GM19043 (cell line): ENCODE measurements around the gene CLEC18A.
"Not testable (repeated sequence)": the region's sequence is repeated elsewhere in the genome, so short reads cannot be mapped to it uniquely, and the experiment has no call there.

ENCODE experiments used
- ATAC-seq: cut with Tn5 transposase; IDR thresholded peaks from one replicate; pipeline ENCODE4 v1.9.1; 2021; ENCODE audit warnings: low read depth; ENCODE audit not compliant: unreplicated experiment

The CLEC18A gene

GRCh38 chr16:70012354-70012753, 61.2 kb downstream of the CLEC18A start:
- not testable (repeated sequence) for ATAC-seq

GRCh38 chr16:70012951-70013350, 61.8 kb downstream of the CLEC18A start:
- ATAC-seq: not testable (repeated sequence)
